Measurements from ENCODE around the gene JAKMIP2.

- TF ChIP-seq EZH2 (IDR thresholded peaks at IDR 0.05; ENCODE audit: insufficient read depth, poor library complexity, severe bottlenecking): no peak
- no peak for TF ChIP-seq EZH2phosphoT487 (IDR thresholded peaks at IDR 0.05; ENCODE audit: insufficient read depth, low read depth)
Measured at GRCh38 chr5:147617711-147618350, 164.7 kb downstream of the JAKMIP2 start.

All from GM23248 (cell line).